ENCODE data around the gene PRKD1.

PRKD1 gene

DNA sequence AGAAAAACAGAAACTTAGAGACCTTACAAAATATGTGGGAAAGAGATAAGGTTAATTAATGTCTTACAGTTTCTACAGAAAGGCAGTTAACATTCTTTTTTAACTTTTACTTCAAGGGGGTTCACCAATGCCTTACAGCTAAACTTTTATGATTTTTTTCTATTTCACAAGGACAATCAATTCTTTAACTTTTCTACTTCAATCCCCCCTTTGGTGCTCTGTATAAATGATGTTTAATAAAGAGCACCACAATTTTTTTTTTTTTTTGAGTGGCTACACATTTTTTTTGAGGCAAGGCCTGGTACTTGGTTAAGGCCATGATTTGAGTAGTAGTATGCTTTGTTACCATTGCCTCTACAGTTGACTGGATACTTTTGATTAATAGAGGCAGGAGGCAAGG, 279.6 kb downstream of the PRKD1 start:
- TF ChIP-seq, protein P1, sequence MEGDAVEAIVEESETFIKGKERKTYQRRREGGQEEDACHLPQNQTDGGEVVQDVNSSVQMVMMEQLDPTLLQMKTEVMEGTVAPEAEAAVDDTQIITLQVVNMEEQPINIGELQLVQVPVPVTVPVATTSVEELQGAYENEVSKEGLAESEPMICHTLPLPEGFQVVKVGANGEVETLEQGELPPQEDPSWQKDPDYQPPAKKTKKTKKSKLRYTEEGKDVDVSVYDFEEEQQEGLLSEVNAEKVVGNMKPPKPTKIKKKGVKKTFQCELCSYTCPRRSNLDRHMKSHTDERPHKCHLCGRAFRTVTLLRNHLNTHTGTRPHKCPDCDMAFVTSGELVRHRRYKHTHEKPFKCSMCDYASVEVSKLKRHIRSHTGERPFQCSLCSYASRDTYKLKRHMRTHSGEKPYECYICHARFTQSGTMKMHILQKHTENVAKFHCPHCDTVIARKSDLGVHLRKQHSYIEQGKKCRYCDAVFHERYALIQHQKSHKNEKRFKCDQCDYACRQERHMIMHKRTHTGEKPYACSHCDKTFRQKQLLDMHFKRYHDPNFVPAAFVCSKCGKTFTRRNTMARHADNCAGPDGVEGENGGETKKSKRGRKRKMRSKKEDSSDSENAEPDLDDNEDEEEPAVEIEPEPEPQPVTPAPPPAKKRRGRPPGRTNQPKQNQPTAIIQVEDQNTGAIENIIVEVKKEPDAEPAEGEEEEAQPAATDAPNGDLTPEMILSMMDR (IDR thresholded peaks at IDR 0.05; ENCODE audit: low read length, missing control alignments) = no peak
- no peak overlapping the region for H3K4me3 ChIP-seq (replicated peaks; ENCODE audit: low read depth, low read length)
- DNase-seq (ENCODE audit: low read depth) = peak; percentile 32

DNA sequence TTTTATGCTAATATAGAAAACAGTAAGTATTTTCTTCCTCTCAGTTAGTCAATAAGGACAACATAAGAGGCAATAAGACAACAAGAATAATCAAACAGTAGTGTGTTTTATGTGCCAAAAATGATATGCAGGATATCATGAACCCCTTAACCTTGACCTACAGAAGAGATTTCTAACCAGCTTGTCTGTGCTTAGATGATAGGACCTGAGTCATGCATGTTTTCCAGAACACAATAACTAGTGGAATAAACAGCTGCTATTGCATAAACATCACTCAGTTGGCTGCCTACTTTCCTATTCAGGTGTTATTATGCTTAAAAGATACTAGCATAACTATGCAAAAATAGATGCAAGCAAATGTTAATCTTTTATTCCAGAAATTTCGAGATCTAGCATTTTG, 282.5 kb downstream of the PRKD1 start:
- DNase-seq (ENCODE audit: low read depth) = no peak
- no peak overlapping the region for H3K4me3 ChIP-seq (replicated peaks; ENCODE audit: low read depth, low read length)
- TF ChIP-seq, protein P1 (IDR thresholded peaks at IDR 0.05; ENCODE audit: low read length, missing control alignments) = no peak

DNA sequence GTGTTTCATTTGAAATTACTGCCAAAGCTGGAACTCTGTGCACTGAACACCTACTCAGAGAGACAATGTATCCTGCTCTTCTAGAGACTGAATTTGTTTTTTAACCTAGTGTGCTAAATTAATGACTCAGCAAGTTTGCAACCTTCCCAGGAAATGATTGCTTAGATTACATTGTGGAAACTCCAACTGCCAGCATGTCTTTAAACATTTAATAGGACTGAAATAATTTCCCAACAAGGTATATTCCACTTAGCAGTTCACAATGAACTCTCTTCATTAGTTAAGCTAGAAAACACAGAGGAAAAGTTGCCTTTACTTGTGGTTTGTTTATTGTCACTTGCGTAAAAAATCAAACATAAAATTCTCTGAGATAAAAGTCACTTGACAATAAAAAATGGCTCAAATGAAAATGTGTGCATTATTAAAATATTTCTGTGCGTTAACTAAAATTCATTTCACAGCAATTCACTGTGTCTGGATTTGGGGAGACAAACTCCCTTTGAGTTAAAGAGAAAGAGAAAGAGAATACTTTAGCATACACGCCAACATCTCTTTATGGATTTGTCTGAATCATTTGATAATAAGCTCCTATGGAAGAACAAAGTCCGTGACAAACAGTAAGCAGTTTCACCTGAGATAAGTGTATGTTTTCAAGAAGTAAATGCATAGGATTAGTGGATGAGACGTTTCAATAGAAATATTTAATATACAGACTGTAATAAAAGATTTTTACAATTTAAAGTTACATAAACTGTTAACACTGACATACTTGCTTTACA, 284.0 kb downstream of the PRKD1 start:
- TF ChIP-seq, protein P1 (IDR thresholded peaks at IDR 0.05; ENCODE audit: low read length, missing control alignments) = no peak
- H3K4me3 ChIP-seq (replicated peaks; ENCODE audit: low read depth, low read length) = no peak overlapping the region
- DNase-seq (ENCODE audit: low read depth) = peak; percentile 76

DNA sequence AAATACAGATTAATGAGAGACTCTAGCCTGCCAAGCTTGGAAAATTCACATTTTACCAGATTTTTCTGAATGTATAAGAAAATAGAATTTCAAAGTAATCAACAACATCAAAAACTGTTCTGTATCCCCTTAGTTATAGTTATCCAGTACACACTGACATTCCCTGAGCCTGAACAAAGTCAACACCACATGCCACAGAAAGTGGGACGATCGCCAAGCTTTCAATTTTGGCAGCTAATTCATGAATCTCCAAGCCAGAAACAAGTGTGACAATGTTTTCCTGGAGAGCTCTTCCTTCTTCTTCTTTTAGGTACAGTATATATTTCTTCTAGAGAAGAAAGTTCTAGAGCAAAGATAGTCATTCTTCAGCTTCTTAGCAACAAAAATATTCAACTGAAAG, 290.2 kb downstream of the PRKD1 start:
- TF ChIP-seq, protein P1 (IDR thresholded peaks at IDR 0.05; ENCODE audit: low read length, missing control alignments) = no peak
- DNase-seq (ENCODE audit: low read depth) = peak; percentile 85
- no peak overlapping the region for H3K4me3 ChIP-seq (replicated peaks; ENCODE audit: low read depth, low read length)

DNA sequence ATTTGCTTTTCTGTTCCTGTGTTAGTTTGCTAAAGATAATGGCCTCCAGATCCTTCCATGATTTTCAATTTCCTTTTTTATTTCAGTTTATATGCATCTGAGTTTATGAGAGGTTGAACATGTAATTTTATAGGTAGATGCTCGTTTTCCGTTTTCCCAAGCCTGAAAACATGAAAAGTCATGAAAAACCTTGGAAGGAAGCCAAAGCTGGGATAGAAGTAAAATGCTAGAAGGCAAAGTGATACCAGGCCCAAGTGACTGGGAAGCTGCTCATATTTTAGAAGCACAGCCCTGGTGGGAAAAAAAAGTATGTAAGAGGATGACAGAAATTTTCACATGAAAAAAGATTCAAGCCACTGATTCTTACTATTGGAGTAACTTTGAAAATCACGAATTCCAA, 290.8 kb downstream of the PRKD1 start:
- H3K4me3 ChIP-seq (replicated peaks; ENCODE audit: low read depth, low read length) = no peak overlapping the region
- DNase-seq (ENCODE audit: low read depth) = no peak
- TF ChIP-seq, protein P1 (IDR thresholded peaks at IDR 0.05; ENCODE audit: low read length, missing control alignments) = no peak

DNA sequence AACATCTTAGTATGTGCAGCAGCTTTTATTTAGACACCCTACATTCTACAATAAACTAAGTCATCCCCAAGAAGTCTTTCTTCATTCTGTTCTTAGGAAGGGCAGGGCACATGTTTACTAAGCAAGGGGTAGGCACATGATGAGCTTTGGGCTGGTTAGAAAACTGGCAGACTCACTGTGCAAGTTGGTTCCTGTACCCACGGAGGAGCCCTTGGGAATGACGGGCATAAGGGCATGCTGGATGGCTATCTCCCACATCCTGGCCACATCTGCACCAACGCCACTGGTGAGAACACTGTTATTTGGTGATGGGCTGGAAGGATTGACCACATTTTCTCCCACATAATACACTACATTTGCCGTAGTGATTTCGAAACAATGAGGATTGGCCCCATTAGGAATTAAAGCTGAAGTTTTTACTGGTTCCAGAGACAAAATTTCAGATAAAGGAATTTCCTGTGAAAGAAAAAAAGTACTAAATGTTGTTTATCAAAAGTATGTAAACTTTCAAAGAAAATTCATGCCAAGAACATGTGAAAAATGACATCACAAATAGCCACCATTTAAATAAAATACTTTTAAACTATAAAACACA, 297.0 kb downstream of the PRKD1 start:
- TF ChIP-seq, protein P1 (IDR thresholded peaks at IDR 0.05; ENCODE audit: low read length, missing control alignments) = no peak
- peak; percentile 41 for DNase-seq (ENCODE audit: low read depth)
- no peak overlapping the region for H3K4me3 ChIP-seq (replicated peaks; ENCODE audit: low read depth, low read length)

Data from fibroblast of pulmonary artery (primary cell).